ENCODE results near the gene SKP1.

DNA sequence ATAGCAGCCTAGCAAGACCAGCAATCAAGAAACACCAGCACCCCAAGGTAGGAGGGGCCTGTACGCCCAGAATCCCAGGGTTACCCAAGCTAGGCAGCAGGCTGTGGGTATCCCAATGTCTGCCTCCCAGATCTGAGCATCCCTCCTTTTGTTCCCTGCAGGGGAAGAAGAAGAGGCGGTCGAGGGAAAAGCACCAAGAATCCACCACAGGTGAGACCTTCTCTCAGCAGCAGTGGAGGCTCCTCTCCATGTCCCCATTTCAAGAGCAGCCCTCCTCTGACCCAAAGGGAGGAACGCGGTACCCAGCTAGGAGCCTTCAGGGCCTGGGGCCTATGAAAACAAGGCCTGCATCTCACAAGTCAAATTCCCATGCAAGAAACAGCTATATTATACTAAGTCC lies 33.3 kb downstream of the SKP1 start:
- TF ChIP-seq, protein P1, sequence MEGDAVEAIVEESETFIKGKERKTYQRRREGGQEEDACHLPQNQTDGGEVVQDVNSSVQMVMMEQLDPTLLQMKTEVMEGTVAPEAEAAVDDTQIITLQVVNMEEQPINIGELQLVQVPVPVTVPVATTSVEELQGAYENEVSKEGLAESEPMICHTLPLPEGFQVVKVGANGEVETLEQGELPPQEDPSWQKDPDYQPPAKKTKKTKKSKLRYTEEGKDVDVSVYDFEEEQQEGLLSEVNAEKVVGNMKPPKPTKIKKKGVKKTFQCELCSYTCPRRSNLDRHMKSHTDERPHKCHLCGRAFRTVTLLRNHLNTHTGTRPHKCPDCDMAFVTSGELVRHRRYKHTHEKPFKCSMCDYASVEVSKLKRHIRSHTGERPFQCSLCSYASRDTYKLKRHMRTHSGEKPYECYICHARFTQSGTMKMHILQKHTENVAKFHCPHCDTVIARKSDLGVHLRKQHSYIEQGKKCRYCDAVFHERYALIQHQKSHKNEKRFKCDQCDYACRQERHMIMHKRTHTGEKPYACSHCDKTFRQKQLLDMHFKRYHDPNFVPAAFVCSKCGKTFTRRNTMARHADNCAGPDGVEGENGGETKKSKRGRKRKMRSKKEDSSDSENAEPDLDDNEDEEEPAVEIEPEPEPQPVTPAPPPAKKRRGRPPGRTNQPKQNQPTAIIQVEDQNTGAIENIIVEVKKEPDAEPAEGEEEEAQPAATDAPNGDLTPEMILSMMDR (conservative IDR thresholded peaks at IDR 0.05 in 1 of 2, IDR thresholded peaks at IDR 0.05 in 1 of 2; ENCODE audit: extremely low read depth in 1 of 2, insufficient read depth in 1 of 2, low read depth in 1 of 2, low read length in 2 of 2) = no peak
- TF ChIP-seq EZH2 (IDR thresholded peaks at IDR 0.05; ENCODE audit: borderline replicate concordance, low read length) = no peak
